ENCODE measurements around the gene AMZ1. TPM values are rescaled to one million over a fixed set of nuclear protein-coding genes. Genes with fewer than 3 reads are reported as not detected.

AMZ1 gene
- total RNA-seq, 1 donor: 2.5 TPM

GRCh38 chr7:2710286-2710655 lies 22.3 kb downstream of the AMZ1 start:
- no peaks in the 10 kb centered on the region for H4K20me1 ChIP-seq (ENCODE audit: insufficient read depth, low read length)

GRCh38 chr7:2710901-2711551 lies 23.0 kb downstream of the AMZ1 start:
- no peak overlapping the region for H2AFZ ChIP-seq (ENCODE audit: low read length)
- H3K27me3 ChIP-seq (ENCODE audit: insufficient read depth, low read length): no peaks in the 10 kb centered on the region
- H3K4me3 ChIP-seq (ENCODE audit: insufficient read depth, low read length): no peak overlapping the region
- H3K79me2 ChIP-seq (ENCODE audit: insufficient read depth, low read length): no peaks in the 10 kb centered on the region
- no peaks in the 10 kb centered on the region for H3K4me1 ChIP-seq (ENCODE audit: insufficient read depth, low read length)
- no peaks in the 10 kb centered on the region for H4K20me1 ChIP-seq (ENCODE audit: insufficient read depth, low read length)
- H3K36me3 ChIP-seq (ENCODE audit: insufficient read depth, low read length): no peaks in the 10 kb centered on the region
- H3K4me2 ChIP-seq (ENCODE audit: insufficient read depth, low read length): no peak overlapping the region
- TF ChIP-seq CTCF (IDR thresholded peaks at IDR 0.05; ENCODE audit: extremely low read depth, low read depth, low read length): no peak
- no peaks in the 10 kb centered on the region for H3K9me3 ChIP-seq (ENCODE audit: low read depth, low read length)
- DNase-seq (ENCODE audit: insufficient read length, low spot score, missing footprints): no peak
- H3K27ac ChIP-seq (ENCODE audit: low read depth, low read length): no peak overlapping the region

More at GRCh38 chr7:2710286-2710655, 22.3 kb downstream of the AMZ1 start:
- TF ChIP-seq CTCF (IDR thresholded peaks at IDR 0.05; ENCODE audit: extremely low read depth, low read depth, low read length): no peak
- no peak overlapping the region for H3K27ac ChIP-seq (ENCODE audit: low read depth, low read length)
- no peak overlapping the region for H2AFZ ChIP-seq (ENCODE audit: low read length)
- no peaks in the 10 kb centered on the region for H3K36me3 ChIP-seq (ENCODE audit: insufficient read depth, low read length)
- H3K4me3 ChIP-seq (ENCODE audit: insufficient read depth, low read length): peak overlapping the region; percentile 47
- H3K4me2 ChIP-seq (ENCODE audit: insufficient read depth, low read length): peak overlapping the region; percentile 67
- no peaks in the 10 kb centered on the region for H3K4me1 ChIP-seq (ENCODE audit: insufficient read depth, low read length)
- no peak for DNase-seq (ENCODE audit: insufficient read length, low spot score, missing footprints)
- no peaks in the 10 kb centered on the region for H3K27me3 ChIP-seq (ENCODE audit: insufficient read depth, low read length)
- H3K9me3 ChIP-seq (ENCODE audit: low read depth, low read length): no peaks in the 10 kb centered on the region
- H3K79me2 ChIP-seq (ENCODE audit: insufficient read depth, low read length): no peaks in the 10 kb centered on the region

GRCh38 chr7:2711895-2712675 lies 24.1 kb downstream of the AMZ1 start:
- no peak for DNase-seq (ENCODE audit: insufficient read length, low spot score, missing footprints)
- TF ChIP-seq CTCF (IDR thresholded peaks at IDR 0.05; ENCODE audit: extremely low read depth, low read depth, low read length): no peak
- Histone ChIP-seq H3K79me2 (ENCODE audit: insufficient read depth, low read length) (no peaks in the 10 kb centered on the region), H4K20me1 (ENCODE audit: insufficient read depth, low read length) (no peaks in the 10 kb centered on the region), H3K4me1 (ENCODE audit: insufficient read depth, low read length) (no peaks in the 10 kb centered on the region), H3K36me3 (ENCODE audit: insufficient read depth, low read length) (peaks cover 3% of the 10 kb centered on the region), H3K27me3 (ENCODE audit: insufficient read depth, low read length) (no peaks in the 10 kb centered on the region), H3K4me2 (ENCODE audit: insufficient read depth, low read length) (no peak overlapping the region), H3K9me3 (ENCODE audit: low read depth, low read length) (no peaks in the 10 kb centered on the region), H2AFZ (ENCODE audit: low read length) (no peak overlapping the region), H3K4me3 (ENCODE audit: insufficient read depth, low read length) (no peak overlapping the region), H3K27ac (ENCODE audit: low read depth, low read length) (no peak overlapping the region)

GRCh38 chr7:2713370-2713769 lies 25.4 kb downstream of the AMZ1 start:
- Histone ChIP-seq H4K20me1 (ENCODE audit: insufficient read depth, low read length) (no peaks in the 10 kb centered on the region), H3K27me3 (ENCODE audit: insufficient read depth, low read length) (no peaks in the 10 kb centered on the region), H3K4me1 (ENCODE audit: insufficient read depth, low read length) (no peaks in the 10 kb centered on the region), H3K36me3 (ENCODE audit: insufficient read depth, low read length) (peaks cover 3% of the 10 kb centered on the region), H3K27ac (ENCODE audit: low read depth, low read length) (no peak overlapping the region), H2AFZ (ENCODE audit: low read length) (no peak overlapping the region), H3K4me3 (ENCODE audit: insufficient read depth, low read length) (no peak overlapping the region), H3K4me2 (ENCODE audit: insufficient read depth, low read length) (no peak overlapping the region), H3K79me2 (ENCODE audit: insufficient read depth, low read length) (no peaks in the 10 kb centered on the region), H3K9me3 (ENCODE audit: low read depth, low read length) (no peaks in the 10 kb centered on the region)
- peak; percentile 58 for DNase-seq (ENCODE audit: insufficient read length, low spot score, missing footprints)
- no peak for TF ChIP-seq CTCF (IDR thresholded peaks at IDR 0.05; ENCODE audit: extremely low read depth, low read depth, low read length)

Measured in osteoblast (primary cell).